Measurements from ENCODE around the gene SHISAL2A.

Gene SHISAL2A

GRCh38 chr1:52595061-52595460 lies 37.9 kb upstream of the SHISAL2A start:
- no peak for DNase-seq (ENCODE audit: extremely low spot score)
- ChIA-PET POLR2A (no interaction called here), CTCF (no interaction called here)
- no peak for TF ChIP-seq TARDBP (IDR thresholded peaks at IDR 0.05)
- TF ChIP-seq LEF1 (IDR thresholded peaks at IDR 0.05; ENCODE audit: borderline replicate concordance): no peak
- no peak for TF ChIP-seq FOXA1 (IDR thresholded peaks at IDR 0.05)
- no peak for TF ChIP-seq SUZ12 (IDR thresholded peaks at IDR 0.05)
- TF ChIP-seq PKNOX1 (IDR thresholded peaks at IDR 0.05): no peak
- TF ChIP-seq ARNT (IDR thresholded peaks at IDR 0.05): no peak
- no peak for TF ChIP-seq NFRKB (IDR thresholded peaks at IDR 0.05)
- no peak for TF ChIP-seq BHLHE40 (IDR thresholded peaks at IDR 0.05; ENCODE audit: borderline replicate concordance)
- TF ChIP-seq HDGF (IDR thresholded peaks at IDR 0.05; ENCODE audit: borderline replicate concordance): no peak
- TF ChIP-seq ELF4 (IDR thresholded peaks at IDR 0.05): no peak
- no peak for TF ChIP-seq CTBP1 (IDR thresholded peaks at IDR 0.05; ENCODE audit: borderline replicate concordance)
- no peak for TF ChIP-seq FOXM1 (IDR thresholded peaks at IDR 0.05; ENCODE audit: borderline replicate concordance)
- no peak for TF ChIP-seq FOXK2 (IDR thresholded peaks at IDR 0.05)
- TF ChIP-seq ZNF384 (IDR thresholded peaks at IDR 0.05): no peak
- TF ChIP-seq SP1 (IDR thresholded peaks at IDR 0.05): no peak
- no peak for TF ChIP-seq L3MBTL2 (conservative IDR thresholded peaks at IDR 0.05)

- ChIA-PET CTCF (no interaction called here), POLR2A (no interaction called here)
- no peak for DNase-seq (ENCODE audit: extremely low spot score)
- TF ChIP-seq ZNF384 (IDR thresholded peaks at IDR 0.05): no peak
- TF ChIP-seq TARDBP (IDR thresholded peaks at IDR 0.05): no peak
- no peak for TF ChIP-seq BHLHE40 (IDR thresholded peaks at IDR 0.05; ENCODE audit: borderline replicate concordance)
- no peak for TF ChIP-seq SUZ12 (IDR thresholded peaks at IDR 0.05)
- no peak for TF ChIP-seq FOXM1 (IDR thresholded peaks at IDR 0.05; ENCODE audit: borderline replicate concordance)
- no peak for TF ChIP-seq LEF1 (IDR thresholded peaks at IDR 0.05; ENCODE audit: borderline replicate concordance)
- no peak for TF ChIP-seq HDGF (IDR thresholded peaks at IDR 0.05; ENCODE audit: borderline replicate concordance)
- TF ChIP-seq FOXK2 (IDR thresholded peaks at IDR 0.05): no peak
- TF ChIP-seq NFRKB (IDR thresholded peaks at IDR 0.05): no peak
Observed at GRCh38 chr1:52597912-52598311, 35.1 kb upstream of the SHISAL2A start.

GRCh38 chr1:52598729-52599128 lies 34.2 kb upstream of the SHISAL2A start:
- CTCF ChIA-PET: no interaction called here
- POLR2A ChIA-PET: no interaction called here
- DNase-seq (ENCODE audit: extremely low spot score): no peak
- TF ChIP-seq TARDBP (IDR thresholded peaks at IDR 0.05): no peak
- TF ChIP-seq LEF1 (IDR thresholded peaks at IDR 0.05; ENCODE audit: borderline replicate concordance): no peak
- no peak for TF ChIP-seq ZNF384 (IDR thresholded peaks at IDR 0.05)
- no peak for TF ChIP-seq FOXM1 (IDR thresholded peaks at IDR 0.05; ENCODE audit: borderline replicate concordance)
- TF ChIP-seq BHLHE40 (IDR thresholded peaks at IDR 0.05; ENCODE audit: borderline replicate concordance): no peak
- no peak for TF ChIP-seq SUZ12 (IDR thresholded peaks at IDR 0.05)
- TF ChIP-seq L3MBTL2 (conservative IDR thresholded peaks at IDR 0.05): no peak
- no peak for TF ChIP-seq PKNOX1 (IDR thresholded peaks at IDR 0.05)
- TF ChIP-seq FOXK2 (IDR thresholded peaks at IDR 0.05): no peak
- TF ChIP-seq HDGF (IDR thresholded peaks at IDR 0.05; ENCODE audit: borderline replicate concordance): no peak
- no peak for TF ChIP-seq FOXA1 (IDR thresholded peaks at IDR 0.05)
- no peak for TF ChIP-seq ELF4 (IDR thresholded peaks at IDR 0.05)
- TF ChIP-seq NFRKB (IDR thresholded peaks at IDR 0.05): no peak
- no peak for TF ChIP-seq CTBP1 (IDR thresholded peaks at IDR 0.05; ENCODE audit: borderline replicate concordance)
- TF ChIP-seq SP1 (IDR thresholded peaks at IDR 0.05): no peak
- TF ChIP-seq ARNT (IDR thresholded peaks at IDR 0.05): no peak

GRCh38 chr1:52599236-52599635 lies 33.7 kb upstream of the SHISAL2A start:
- ChIA-PET CTCF (interaction anchor here (0.6 kb wide), 1 partner anchor 174 kb away, joined by 3 read pairs; no protein-coding TSS in a partner anchor), POLR2A (no interaction called here)
- no peak for TF ChIP-seq L3MBTL2 (conservative IDR thresholded peaks at IDR 0.05)
- no peak for TF ChIP-seq NFRKB (IDR thresholded peaks at IDR 0.05)
- no peak for TF ChIP-seq LEF1 (IDR thresholded peaks at IDR 0.05; ENCODE audit: borderline replicate concordance)
- no peak for TF ChIP-seq FOXK2 (IDR thresholded peaks at IDR 0.05)
- no peak for TF ChIP-seq SUZ12 (IDR thresholded peaks at IDR 0.05)
- TF ChIP-seq HDGF (IDR thresholded peaks at IDR 0.05; ENCODE audit: borderline replicate concordance): no peak
- no peak for TF ChIP-seq SP1 (IDR thresholded peaks at IDR 0.05)
- TF ChIP-seq CTBP1 (IDR thresholded peaks at IDR 0.05; ENCODE audit: borderline replicate concordance): no peak
- no peak for TF ChIP-seq BHLHE40 (IDR thresholded peaks at IDR 0.05; ENCODE audit: borderline replicate concordance)
- no peak for TF ChIP-seq FOXM1 (IDR thresholded peaks at IDR 0.05; ENCODE audit: borderline replicate concordance)
- TF ChIP-seq FOXA1 (IDR thresholded peaks at IDR 0.05): no peak
- TF ChIP-seq ARNT (IDR thresholded peaks at IDR 0.05): no peak
- no peak for TF ChIP-seq PKNOX1 (IDR thresholded peaks at IDR 0.05)
- TF ChIP-seq ZNF384 (IDR thresholded peaks at IDR 0.05): no peak
- TF ChIP-seq ELF4 (IDR thresholded peaks at IDR 0.05): no peak
- no peak for TF ChIP-seq TARDBP (IDR thresholded peaks at IDR 0.05)
- no peak for DNase-seq (ENCODE audit: extremely low spot score)

- POLR2A ChIA-PET: no interaction called here
- CTCF ChIA-PET: no interaction called here
- TF ChIP-seq LEF1 (IDR thresholded peaks at IDR 0.05; ENCODE audit: borderline replicate concordance) (no peak), BHLHE40 (IDR thresholded peaks at IDR 0.05; ENCODE audit: borderline replicate concordance) (no peak), TARDBP (IDR thresholded peaks at IDR 0.05) (no peak), CTBP1 (IDR thresholded peaks at IDR 0.05; ENCODE audit: borderline replicate concordance) (no peak), FOXK2 (IDR thresholded peaks at IDR 0.05) (no peak), SP1 (IDR thresholded peaks at IDR 0.05) (no peak), HDGF (IDR thresholded peaks at IDR 0.05; ENCODE audit: borderline replicate concordance) (no peak), ZNF384 (IDR thresholded peaks at IDR 0.05) (no peak)
- no peak for DNase-seq (ENCODE audit: extremely low spot score)
Observed at GRCh38 chr1:52600533-52601179, 32.3 kb upstream of the SHISAL2A start.

- no peak for DNase-seq (ENCODE audit: extremely low spot score)
- CTCF ChIA-PET: no interaction called here
- POLR2A ChIA-PET: no interaction called here
- TF ChIP-seq SP1 (IDR thresholded peaks at IDR 0.05) (no peak), ARNT (IDR thresholded peaks at IDR 0.05) (no peak), BHLHE40 (IDR thresholded peaks at IDR 0.05; ENCODE audit: borderline replicate concordance) (no peak), ZNF384 (IDR thresholded peaks at IDR 0.05) (no peak), NFRKB (IDR thresholded peaks at IDR 0.05) (no peak), FOXM1 (IDR thresholded peaks at IDR 0.05; ENCODE audit: borderline replicate concordance) (no peak), PKNOX1 (IDR thresholded peaks at IDR 0.05) (no peak), FOXK2 (IDR thresholded peaks at IDR 0.05) (no peak), HDGF (IDR thresholded peaks at IDR 0.05; ENCODE audit: borderline replicate concordance) (no peak), TARDBP (IDR thresholded peaks at IDR 0.05) (no peak), SUZ12 (IDR thresholded peaks at IDR 0.05) (no peak), L3MBTL2 (conservative IDR thresholded peaks at IDR 0.05) (no peak)
Observed at GRCh38 chr1:52601519-52601918, 31.4 kb upstream of the SHISAL2A start.

Measured in HEK293T (cell line).